Stimulated activated CD4-positive, alpha-beta T cell treated with anti-CD3 and anti-CD28 coated beads, Interleukin-12 subunit alpha, Interleukin-12 subunit beta, amount 100 ng/mL, for 48 hours (primary cell): ENCODE measurements around the gene VEGFA.

Experiments used
- DNase-seq, 3 donors: peaks; one replicate each; pipeline ENCODE4 v3.0.0-alpha.2; 2020; ENCODE audit warnings: low read depth in 2 of 3, low spot score in 1 of 3

Gene VEGFA

GRCh38 chr6:43820486-43820885 is 50.5 kb downstream of the VEGFA start:
- no peak for DNase-seq

- no peak for DNase-seq
Observed at GRCh38 chr6:43821101-43821886, 51.3 kb downstream of the VEGFA start.

GRCh38 chr6:43823390-43823789 is 53.4 kb downstream of the VEGFA start:
- no peak for DNase-seq

- DNase-seq, result no peak
Observed at GRCh38 chr6:43823879-43824702, 54.1 kb downstream of the VEGFA start.

GRCh38 chr6:43824703-43825064 is 54.7 kb downstream of the VEGFA start:
- no peak for DNase-seq

GRCh38 chr6:43825187-43826115 is 55.4 kb downstream of the VEGFA start:
- no peak for DNase-seq

GRCh38 chr6:43826730-43827129 is 56.7 kb downstream of the VEGFA start:
- no peak for DNase-seq

- no peak for DNase-seq
Observed at GRCh38 chr6:43827898-43828297, 57.9 kb downstream of the VEGFA start.

GRCh38 chr6:43828711-43829110 is 58.7 kb downstream of the VEGFA start:
- DNase-seq, result no peak

GRCh38 chr6:43829470-43829869 is 59.5 kb downstream of the VEGFA start:
- DNase-seq, result no peak

GRCh38 chr6:43830775-43831174 is 60.8 kb downstream of the VEGFA start:
- no peak for DNase-seq

- no peak for DNase-seq
Observed at GRCh38 chr6:43831191-43831590, 61.2 kb downstream of the VEGFA start.

GRCh38 chr6:43833223-43833995 is 63.4 kb downstream of the VEGFA start:
- DNase-seq, result no peak

- no peak for DNase-seq
Observed at GRCh38 chr6:43833996-43834390, 64.0 kb downstream of the VEGFA start.

- DNase-seq, result no peak
Observed at GRCh38 chr6:43834528-43835155, 64.6 kb downstream of the VEGFA start.

GRCh38 chr6:43835872-43836419 is 65.9 kb downstream of the VEGFA start:
- DNase-seq, result no peak
